Astrocyte (in vitro differentiated cells and primary cell): ENCODE data around the gene SPATA32. TPM values are rescaled to one million over a fixed set of nuclear protein-coding genes. Genes with fewer than 3 reads are reported as not detected.

ENCODE experiments used
- DNase-seq: peaks from one replicate; pipeline ENCODE4 v3.0.0-alpha.2; 2010; ENCODE audit warnings: low read depth
- FAIRE-seq: peaks from 2 replicates; lab custom pipeline; 2011; peaks lifted over from hg19 to GRCh38; lab: Jason Lieb, UNC
- H2AFZ ChIP-seq: 2 replicates; pipeline ENCODE4 v1.6.0; 2012; ENCODE audit warnings: low read depth, low read length, inconsistent platforms
- H3K27ac ChIP-seq: 2 replicates; pipeline ENCODE4 v1.5.1; 2011; ENCODE audit warnings: low read depth, low read length, inconsistent platforms
- H3K27me3 ChIP-seq: 2 replicates; pipeline ENCODE4 v1.6.0; 2011; ENCODE audit warnings: low read length, inconsistent platforms; ENCODE audit not compliant: insufficient read depth
- H3K36me3 ChIP-seq: 2 replicates; pipeline ENCODE4 v1.5.1; 2011; ENCODE audit warnings: low read length, inconsistent platforms; ENCODE audit not compliant: insufficient read depth
- H3K4me1 ChIP-seq: 2 replicates; pipeline ENCODE4 v1.5.1; 2011; ENCODE audit warnings: low read length, inconsistent platforms; ENCODE audit not compliant: insufficient read depth
- H3K4me2 ChIP-seq: 2 replicates; pipeline ENCODE4 v1.6.0; 2012; ENCODE audit warnings: low read length, inconsistent platforms
- H3K4me3 ChIP-seq: 2 replicates; pipeline ENCODE4 v1.5.1; 2011; ENCODE audit warnings: low read depth, mild to moderate bottlenecking, low read length, inconsistent platforms; ENCODE audit not compliant: insufficient read depth
- H3K79me2 ChIP-seq: 2 replicates; pipeline ENCODE4 v1.6.0; 2012; ENCODE audit warnings: mild to moderate bottlenecking, low read length, inconsistent platforms; ENCODE audit not compliant: insufficient read depth
- H3K9ac ChIP-seq: 2 replicates; pipeline ENCODE4 v1.6.0; 2012; ENCODE audit warnings: mild to moderate bottlenecking, low read length, inconsistent platforms
- H3K9me3 ChIP-seq: 2 replicates; pipeline ENCODE4 v1.5.1; 2012; ENCODE audit warnings: low read depth, mild to moderate bottlenecking, low read length, inconsistent platforms; ENCODE audit not compliant: insufficient read depth
- H4K20me1 ChIP-seq: 2 replicates; pipeline ENCODE4 v1.6.0; 2012; ENCODE audit warnings: low read length, inconsistent platforms; ENCODE audit not compliant: insufficient read depth
- H3K27ac Mint-ChIP-seq: one replicate; pipeline ENCODE4 v1.8.0; 2021; ENCODE audit warnings: mild to moderate bottlenecking, mixed read lengths; ENCODE audit not compliant: unreplicated experiment
- H3K27me3 Mint-ChIP-seq: one replicate; pipeline ENCODE4 v1.8.0; 2021; ENCODE audit warnings: low read depth, mixed read lengths; ENCODE audit not compliant: unreplicated experiment
- H3K36me3 Mint-ChIP-seq: one replicate; pipeline ENCODE4 v1.8.0; 2021; ENCODE audit warnings: low read depth, mixed read lengths; ENCODE audit not compliant: unreplicated experiment
- H3K4me1 Mint-ChIP-seq: one replicate; pipeline ENCODE4 v1.8.0; 2021; ENCODE audit warnings: low read depth, mixed read lengths; ENCODE audit not compliant: unreplicated experiment
- H3K4me3 Mint-ChIP-seq: one replicate; pipeline ENCODE4 v1.8.0; 2021; ENCODE audit warnings: mild to moderate bottlenecking, moderate library complexity, mixed read lengths; ENCODE audit not compliant: unreplicated experiment
- H3K9me3 Mint-ChIP-seq: one replicate; pipeline ENCODE4 v1.8.0; 2021; ENCODE audit warnings: mild to moderate bottlenecking, mixed read lengths; ENCODE audit not compliant: unreplicated experiment
- EZH2 ChIP-seq: IDR thresholded peaks from 2 replicates; pipeline ENCODE4 v1.6.1; 2012; ENCODE audit warnings: mild to moderate bottlenecking, low read length, inconsistent platforms; ENCODE audit not compliant: insufficient read depth
- total RNA-seq: library from RNA; stranded (reverse); gene quantifications from 2 replicates; pipeline ENCODE4 v1.2.1, GENCODE V29; 2021
- TF ChIP-seq, protein P1 (sequence below): IDR thresholded peaks from 2 replicates; pipeline ENCODE4 v1.5.1; 2011; ENCODE audit warnings: low read depth, mild to moderate bottlenecking, inconsistent platforms, low read length, moderate library complexity; ENCODE audit not compliant: insufficient read depth

SPATA32 gene
- total RNA-seq, 1 donor from 2014 or later: not detected

DNA sequence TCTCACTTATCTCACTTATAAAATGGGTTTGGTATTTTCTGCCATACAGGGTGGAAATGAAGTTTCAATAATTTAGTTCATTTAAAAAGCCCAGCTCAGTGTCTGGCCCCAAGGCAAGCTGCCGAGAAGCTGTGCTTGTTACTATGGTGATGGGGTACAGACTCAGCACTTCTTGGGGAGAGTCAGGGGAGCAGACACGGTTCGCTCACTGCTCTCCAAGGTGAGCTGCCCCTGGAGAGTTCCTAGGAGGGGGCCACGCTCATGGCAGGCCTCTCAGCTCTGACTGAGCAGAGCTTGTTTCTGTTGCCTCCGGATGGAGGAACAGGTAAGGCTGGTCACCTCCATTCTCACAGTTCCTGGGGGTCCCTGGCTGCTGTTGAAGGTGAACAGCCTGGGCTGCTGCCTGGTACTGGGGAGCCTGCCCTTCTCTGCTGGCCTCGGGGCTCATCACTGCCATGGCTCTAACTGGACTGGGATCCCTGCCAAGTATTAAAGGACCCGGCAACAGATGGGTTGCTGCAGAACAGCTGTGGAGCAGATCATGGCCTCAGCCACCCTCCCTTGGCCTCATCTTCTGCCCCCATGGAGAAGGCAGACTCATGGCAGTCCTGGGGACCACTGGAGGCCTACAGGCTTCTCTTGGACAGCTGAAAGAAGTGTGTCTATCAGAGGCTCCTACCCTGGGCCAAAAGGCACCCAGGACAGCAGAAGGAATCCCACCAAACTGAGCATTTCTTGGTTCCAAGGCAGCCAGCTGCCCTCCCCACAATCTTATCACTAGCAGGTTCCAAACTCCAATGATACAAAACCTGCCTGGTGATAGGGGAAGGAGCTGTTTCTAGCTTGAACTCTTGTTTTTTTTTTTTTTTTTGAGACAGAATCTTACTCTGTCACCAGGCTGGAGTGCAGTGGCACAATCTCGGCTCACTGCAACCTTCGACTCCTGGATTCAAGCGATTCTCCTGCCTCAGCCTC lies 25.9 kb upstream of the SPATA32 start:
- H3K9me3 Mint-ChIP-seq: no peaks in the 10 kb centered on the region
- H3K27me3 ChIP-seq: no peaks in the 10 kb centered on the region
- H4K20me1 ChIP-seq: peaks cover 77% of the 10 kb centered on the region
- FAIRE-seq: no peak
- no peak overlapping the region for H3K27ac Mint-ChIP-seq
- peaks cover 27% of the 10 kb centered on the region for H3K4me1 Mint-ChIP-seq
- no peak overlapping the region for H3K9ac ChIP-seq
- no peak overlapping the region for H3K4me3 ChIP-seq
- H3K4me1 ChIP-seq: peaks cover 14% of the 10 kb centered on the region
- TF ChIP-seq EZH2: no peak
- TF ChIP-seq, protein P1, sequence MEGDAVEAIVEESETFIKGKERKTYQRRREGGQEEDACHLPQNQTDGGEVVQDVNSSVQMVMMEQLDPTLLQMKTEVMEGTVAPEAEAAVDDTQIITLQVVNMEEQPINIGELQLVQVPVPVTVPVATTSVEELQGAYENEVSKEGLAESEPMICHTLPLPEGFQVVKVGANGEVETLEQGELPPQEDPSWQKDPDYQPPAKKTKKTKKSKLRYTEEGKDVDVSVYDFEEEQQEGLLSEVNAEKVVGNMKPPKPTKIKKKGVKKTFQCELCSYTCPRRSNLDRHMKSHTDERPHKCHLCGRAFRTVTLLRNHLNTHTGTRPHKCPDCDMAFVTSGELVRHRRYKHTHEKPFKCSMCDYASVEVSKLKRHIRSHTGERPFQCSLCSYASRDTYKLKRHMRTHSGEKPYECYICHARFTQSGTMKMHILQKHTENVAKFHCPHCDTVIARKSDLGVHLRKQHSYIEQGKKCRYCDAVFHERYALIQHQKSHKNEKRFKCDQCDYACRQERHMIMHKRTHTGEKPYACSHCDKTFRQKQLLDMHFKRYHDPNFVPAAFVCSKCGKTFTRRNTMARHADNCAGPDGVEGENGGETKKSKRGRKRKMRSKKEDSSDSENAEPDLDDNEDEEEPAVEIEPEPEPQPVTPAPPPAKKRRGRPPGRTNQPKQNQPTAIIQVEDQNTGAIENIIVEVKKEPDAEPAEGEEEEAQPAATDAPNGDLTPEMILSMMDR: no peak
- no peak overlapping the region for H3K4me2 ChIP-seq
- no peak for DNase-seq
- H3K27me3 Mint-ChIP-seq: no peaks in the 10 kb centered on the region
- H3K36me3 Mint-ChIP-seq: peaks cover 33% of the 10 kb centered on the region
- no peak overlapping the region for H3K4me3 Mint-ChIP-seq
- peaks cover 56% of the 10 kb centered on the region for H3K79me2 ChIP-seq
- peaks cover 37% of the 10 kb centered on the region for H3K36me3 ChIP-seq
- no peak overlapping the region for H2AFZ ChIP-seq
- no peak overlapping the region for H3K27ac ChIP-seq
- H3K9me3 ChIP-seq: peaks cover 2% of the 10 kb centered on the region

DNA sequence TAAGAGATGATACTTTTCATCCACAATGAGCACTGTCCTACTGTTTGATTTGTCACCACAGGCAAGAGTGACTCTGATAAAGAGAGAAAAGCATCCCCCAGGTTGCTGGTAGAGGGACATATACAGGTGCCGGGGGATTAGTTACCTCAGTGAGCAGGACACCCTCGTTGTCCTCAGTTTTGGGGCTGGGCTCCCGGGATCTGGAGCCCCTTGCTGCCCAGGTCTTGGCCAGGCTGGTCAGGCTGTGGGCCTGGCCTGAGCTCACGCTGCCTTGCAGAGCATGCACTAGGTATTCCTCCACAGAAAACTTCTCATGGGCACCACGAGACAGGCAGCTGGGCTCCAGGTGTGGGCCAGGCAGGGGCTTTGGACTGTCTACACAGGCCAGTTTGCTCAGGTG lies 24.4 kb upstream of the SPATA32 start:
- DNase-seq (no peak), FAIRE-seq (no peak)
- Histone ChIP-seq H3K9me3 (peaks cover 2% of the 10 kb centered on the region), H3K4me2 (no peak overlapping the region), H3K27me3 (no peaks in the 10 kb centered on the region), H2AFZ (no peak overlapping the region), H3K27ac (no peak overlapping the region), H3K9ac (no peak overlapping the region), H3K36me3 (peaks cover 44% of the 10 kb centered on the region), H4K20me1 (peaks cover 66% of the 10 kb centered on the region), H3K79me2 (peaks cover 41% of the 10 kb centered on the region), H3K4me3 (no peak overlapping the region), H3K4me1 (peaks cover 14% of the 10 kb centered on the region)
- peaks cover 19% of the 10 kb centered on the region for H3K4me1 Mint-ChIP-seq
- H3K9me3 Mint-ChIP-seq: no peaks in the 10 kb centered on the region
- H3K27me3 Mint-ChIP-seq: no peaks in the 10 kb centered on the region
- TF ChIP-seq, protein P1: no peak
- TF ChIP-seq EZH2: no peak
- H3K4me3 Mint-ChIP-seq: no peak overlapping the region
- peak overlapping the region; percentile 47 for H3K27ac Mint-ChIP-seq
- peaks cover 32% of the 10 kb centered on the region for H3K36me3 Mint-ChIP-seq
